H9 (cell line): Measurements from ENCODE around the gene AGBL4. TPM values are rescaled to one million over a fixed set of nuclear protein-coding genes. Genes with fewer than 3 reads are reported as not detected.

Source experiments
- DNase-seq: peaks from one replicate; pipeline ENCODE4 v3.0.0-alpha.2; 2017
- H2AFZ ChIP-seq: one replicate; pipeline ENCODE4 v1.6.1; 2013; ENCODE audit warnings: mild to moderate bottlenecking, low read length, control low read depth, moderate library complexity
- H2AK5ac ChIP-seq: 2 replicates; pipeline ENCODE4 v1.6.1; 2013; ENCODE audit warnings: low read length, control low read depth, mixed read lengths; ENCODE audit not compliant: insufficient read length
- H2BK120ac ChIP-seq: one replicate; pipeline ENCODE4 v1.6.1; 2013; ENCODE audit warnings: low read depth, mild to moderate bottlenecking, low read length, control low read depth, inconsistent platforms; ENCODE audit not compliant: poor library complexity, severe bottlenecking
- H2BK12ac ChIP-seq: 2 replicates; pipeline ENCODE4 v1.6.1; 2013; ENCODE audit warnings: low read length, control low read depth, mixed read lengths, low read depth; ENCODE audit not compliant: insufficient read length
- H2BK15ac ChIP-seq: 2 replicates; pipeline ENCODE4 v1.6.1; 2013; ENCODE audit warnings: low read depth, low read length, control low read depth
- H2BK20ac ChIP-seq: one replicate; pipeline ENCODE4 v1.6.1; 2013; ENCODE audit warnings: low read depth, mild to moderate bottlenecking, low read length, control low read depth, inconsistent platforms; ENCODE audit not compliant: poor library complexity, severe bottlenecking
- H2BK5ac ChIP-seq: 2 replicates; pipeline ENCODE4 v1.6.1; 2013; ENCODE audit warnings: low read length, control low read depth, mixed read lengths; ENCODE audit not compliant: insufficient read length
- H3K14ac ChIP-seq: 2 replicates; pipeline ENCODE4 v1.6.1; 2013; ENCODE audit warnings: low read length, control low read depth; ENCODE audit not compliant: insufficient read depth
- H3K18ac ChIP-seq: 2 replicates; pipeline ENCODE4 v1.6.1; 2013; ENCODE audit warnings: low read depth, mild to moderate bottlenecking, mixed read lengths, low read length, control low read depth; ENCODE audit not compliant: insufficient read length
- H3K23ac ChIP-seq: 2 replicates; pipeline ENCODE4 v1.6.1; 2013; ENCODE audit warnings: low read length, control low read depth, mixed read lengths, low read depth; ENCODE audit not compliant: insufficient read length
- H3K23me2 ChIP-seq: 2 replicates; pipeline ENCODE4 v1.6.1; 2013; ENCODE audit warnings: low read depth, mild to moderate bottlenecking, mixed read lengths, low read length, control low read depth; ENCODE audit not compliant: insufficient read length, poor library complexity, severe bottlenecking
- H3K27ac ChIP-seq: 2 replicates; pipeline ENCODE4 v1.5.1; 2013; ENCODE audit warnings: low read length, control low read depth, mixed read lengths, low read depth; ENCODE audit not compliant: insufficient read length
- H3K27me3 ChIP-seq: 2 replicates; pipeline ENCODE4 v1.6.1; 2013; ENCODE audit warnings: low read length, control low read depth, inconsistent platforms; ENCODE audit not compliant: insufficient read depth
- H3K4ac ChIP-seq: 2 replicates; pipeline ENCODE4 v1.6.1; 2013; ENCODE audit warnings: low read depth, mild to moderate bottlenecking, control low read depth, inconsistent platforms, low read length, moderate library complexity
- H3K4me1 ChIP-seq: 2 replicates; pipeline ENCODE4 v1.6.1; 2013; ENCODE audit warnings: low read length, control low read depth, inconsistent platforms; ENCODE audit not compliant: insufficient read depth
- H3K4me2 ChIP-seq: 2 replicates; pipeline ENCODE4 v1.6.1; 2013; ENCODE audit warnings: low read length, control low read depth, mixed read lengths; ENCODE audit not compliant: insufficient read length, insufficient read depth
- H3K56ac ChIP-seq: 2 replicates; pipeline ENCODE4 v1.6.1; 2013; ENCODE audit warnings: low read depth, mild to moderate bottlenecking, mixed read lengths, low read length, control low read depth; ENCODE audit not compliant: insufficient read length
- H3K79me1 ChIP-seq: 2 replicates; pipeline ENCODE4 v1.6.1; 2013; ENCODE audit warnings: low read depth, mild to moderate bottlenecking, moderate library complexity, low read length, control low read depth, inconsistent platforms; ENCODE audit not compliant: insufficient read depth, poor library complexity, severe bottlenecking
- H3K79me2 ChIP-seq: 2 replicates; pipeline ENCODE4 v1.6.1; 2013; ENCODE audit warnings: low read length, control low read depth, inconsistent platforms; ENCODE audit not compliant: insufficient read depth
- H3K9ac ChIP-seq: 2 replicates; pipeline ENCODE4 v1.6.1; 2013; ENCODE audit warnings: low read length, control low read depth, mixed read lengths; ENCODE audit not compliant: insufficient read length; ENCODE audit errors: extremely low read depth
- H3K9me3 ChIP-seq: one replicate; pipeline ENCODE4 v1.6.1; 2013; ENCODE audit warnings: low read depth, low read length, inconsistent platforms; ENCODE audit not compliant: control insufficient read depth
- H3T11ph ChIP-seq: one replicate; pipeline ENCODE4 v1.6.1; 2013; ENCODE audit warnings: mild to moderate bottlenecking, low read length, control low read depth, inconsistent platforms
- H4K20me1 ChIP-seq: one replicate; pipeline ENCODE4 v1.6.1; 2013; ENCODE audit not compliant: control insufficient read depth, insufficient read length, insufficient read depth
- H4K5ac ChIP-seq: 2 replicates; pipeline ENCODE4 v1.6.1; 2013; ENCODE audit warnings: low read depth, mild to moderate bottlenecking, mixed read lengths, low read length, control low read depth; ENCODE audit not compliant: insufficient read length
- H4K8ac ChIP-seq: replicated peaks from 2 replicates; pipeline ENCODE4 v1.6.1; 2013; ENCODE audit warnings: low read length, control low read depth, mixed read lengths, low read depth; ENCODE audit not compliant: insufficient read length
- H4K91ac ChIP-seq: 2 replicates; pipeline ENCODE4 v1.6.1; 2013; ENCODE audit warnings: low read depth, mild to moderate bottlenecking, moderate library complexity, mixed read lengths, low read length, control low read depth; ENCODE audit not compliant: insufficient read length
- H3K27ac Mint-ChIP-seq, 3 experiments: 2 replicates in 2 of 3; 3 replicates in 1 of 3; pipeline ENCODE4 v1.8.0; 2020 to 2021; ENCODE audit warnings: mixed read lengths in 3 of 3, mild to moderate bottlenecking in 1 of 3, moderate library complexity in 1 of 3
- H3K27me3 Mint-ChIP-seq: 2 replicates; pipeline ENCODE4 v1.8.0; 2021; ENCODE audit warnings: low read depth, mild to moderate bottlenecking, moderate library complexity, mixed read lengths
- H3K36me3 Mint-ChIP-seq, 3 experiments: 2 replicates in 2 of 3; 3 replicates in 1 of 3; pipeline ENCODE4 v1.8.0; 2020 to 2021; ENCODE audit warnings: low read depth in 3 of 3, mixed read lengths in 3 of 3; ENCODE audit not compliant: insufficient read depth in 1 of 3
- H3K4me1 Mint-ChIP-seq, 2 experiments: 2 replicates each; pipeline ENCODE4 v1.8.0; 2020; ENCODE audit warnings: mixed read lengths in 2 of 2
- H3K4me3 Mint-ChIP-seq, 2 experiments: 2 replicates in 1 of 2; 3 replicates in 1 of 2; pipeline ENCODE4 v1.8.0; 2020 to 2021; ENCODE audit warnings: mild to moderate bottlenecking in 2 of 2, mixed read lengths in 2 of 2, moderate library complexity in 1 of 2
- H3K9me3 Mint-ChIP-seq, 2 experiments: 2 replicates in 1 of 2; 3 replicates in 1 of 2; pipeline ENCODE4 v1.8.0; 2020; ENCODE audit warnings: mild to moderate bottlenecking in 2 of 2, mixed read lengths in 2 of 2, moderate library complexity in 1 of 2
- CTCF ChIP-seq: fragments of 200-600 bp; sonication (generic); conservative IDR thresholded peaks from 3 replicates; pipeline ENCODE4 v1.8.0; 2021; ENCODE audit warnings: antibody characterized with exemption, mild to moderate bottlenecking
- WGBS: extraction: QIAGEN DNeasy Blood & Tissue Kit; methylation state at CpG from one replicate; pipeline ENCODE4 v1.1.7; 2013; ENCODE audit warnings: missing lambda C conversion rate, low lambda C conversion rate, mixed read lengths; ENCODE audit not compliant: insufficient read length; ENCODE audit errors: extremely low coverage; 5-methylcytosine and 5-hydroxymethylcytosine counted together
- total RNA-seq: library from RNA; stranded (reverse); gene quantifications from 2 replicates; pipeline ENCODE4 v1.2.1, GENCODE V29; 2021

The AGBL4 gene
- total RNA-seq, 1 experiment from 2014 or later, result not detected

GRCh38 chr1:48652334-48652733, 1371.4 kb downstream of the AGBL4 start:
- Histone ChIP-seq H2BK12ac (no peak overlapping the region), H2AFZ (no peak overlapping the region), H3K4ac (no peak overlapping the region), H2BK15ac (no peak overlapping the region), H3K14ac (no peak overlapping the region), H4K5ac (no peak overlapping the region), H3K9me3 (no peaks in the 10 kb centered on the region), H3K18ac (no peak overlapping the region), H3K9ac (no peak overlapping the region), H3K56ac (no peak overlapping the region), H3K4me2 (no peak overlapping the region), H4K91ac (no peak overlapping the region), H2AK5ac (no peak overlapping the region), H3K4me1 (no peaks in the 10 kb centered on the region), H2BK20ac (no peak overlapping the region), H2BK120ac (no peak overlapping the region), H3T11ph (no peak overlapping the region), H2BK5ac (no peak overlapping the region), H3K27me3 (no peaks in the 10 kb centered on the region), H4K20me1 (no peaks in the 10 kb centered on the region), H4K8ac (no peak overlapping the region), H3K79me2 (no peaks in the 10 kb centered on the region), H3K23ac (no peak overlapping the region), H3K27ac (no peak overlapping the region), H3K79me1 (no peaks in the 10 kb centered on the region), H3K23me2 (no peaks in the 10 kb centered on the region)
- H3K27ac Mint-ChIP-seq, result no peak overlapping the region
- H3K27me3 Mint-ChIP-seq, result peaks cover 2% of the 10 kb centered on the region; the same call in 1 of the 2 replicates
- DNase-seq, result no peak
- TF ChIP-seq CTCF, result no peak
- H3K4me1 Mint-ChIP-seq, result 0 out of 4 replicates have a peak, but pooled peaks cover 0 to 3% of the 10 kb centered on the region in 2 experiments
- WGBS, result no CpG with 5 or more reads among the region's 6 CpGs
- H3K4me3 Mint-ChIP-seq, result no peak overlapping the region
- no peaks in the 10 kb centered on the region for H3K9me3 Mint-ChIP-seq
- no peaks in the 10 kb centered on the region; a peak in 1 of 7 replicates for H3K36me3 Mint-ChIP-seq
